Adipocyte (in vitro differentiated cells): ENCODE data around the gene RPL29.

ENCODE experiments used
- DNase-seq: peaks from one replicate; pipeline ENCODE4 v3.0.0-alpha.2; 2015; ENCODE audit warnings: low read depth
- H3K27me3 ChIP-seq: replicated peaks from 2 replicates; pipeline ENCODE4 v1.7.0; 2013; ENCODE audit warnings: mild to moderate bottlenecking, low read length, moderate library complexity; ENCODE audit not compliant: control insufficient read depth, insufficient read depth
- H3K36me3 ChIP-seq: 2 replicates; pipeline ENCODE4 v1.7.0; 2013; ENCODE audit warnings: low read length, mild to moderate bottlenecking, moderate library complexity; ENCODE audit not compliant: control insufficient read depth, insufficient read depth, severe bottlenecking
- H3K4me1 ChIP-seq: 2 replicates; pipeline ENCODE4 v1.7.0; 2013; ENCODE audit warnings: mild to moderate bottlenecking, low read length, moderate library complexity; ENCODE audit not compliant: control insufficient read depth, insufficient read depth
- H3K4me3 ChIP-seq: 2 replicates; pipeline ENCODE4 v1.7.0; 2013; ENCODE audit warnings: mild to moderate bottlenecking, low read length, moderate library complexity
- H3K9ac ChIP-seq: 2 replicates; pipeline ENCODE4 v1.7.0; 2013; ENCODE audit warnings: mild to moderate bottlenecking, low read length, moderate library complexity
- H3K9me3 ChIP-seq: 2 replicates; pipeline ENCODE4 v1.7.0; 2013; ENCODE audit warnings: mild to moderate bottlenecking, low read length, moderate library complexity; ENCODE audit not compliant: control insufficient read depth

Gene RPL29

DNA sequence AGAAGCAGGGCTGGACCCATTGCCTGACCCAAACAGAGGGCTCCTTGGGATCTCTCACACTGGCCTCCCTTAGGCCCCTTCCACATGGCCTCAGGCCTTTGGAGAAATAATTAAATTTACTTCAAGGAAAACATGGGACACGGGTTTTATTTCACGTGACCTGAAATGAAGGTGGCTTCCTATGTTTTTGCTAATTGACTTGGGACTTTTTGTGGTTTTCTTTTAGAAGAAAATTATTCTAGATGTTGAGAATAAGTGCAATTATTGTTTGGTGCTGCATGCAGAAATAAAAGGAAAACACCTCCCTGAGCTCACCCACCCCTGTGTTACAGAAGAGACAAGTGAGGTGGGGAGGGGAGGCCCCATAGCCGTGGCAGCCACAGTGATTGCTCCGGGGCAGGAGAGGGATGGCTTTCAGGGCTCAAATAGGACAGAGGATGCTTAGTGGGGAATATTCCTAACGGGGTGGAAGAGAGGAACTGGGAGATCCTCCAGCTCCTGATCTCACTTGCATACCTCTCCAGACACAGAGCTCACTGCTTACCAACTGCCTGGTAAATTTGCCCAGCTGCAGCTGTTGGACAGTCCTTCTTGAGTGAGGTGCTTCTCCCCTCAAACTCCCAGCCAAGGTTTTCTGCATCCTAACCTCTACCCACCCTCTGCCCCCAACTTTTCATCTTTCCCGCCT, 29.2 kb upstream of the RPL29 start:
- Histone ChIP-seq H3K4me3 (no peak overlapping the region), H3K9me3 (no peaks in the 10 kb centered on the region), H3K4me1 (peaks cover 11% of the 10 kb centered on the region), H3K36me3 (no peaks in the 10 kb centered on the region), H3K27me3 (no peaks in the 10 kb centered on the region), H3K9ac (no peak overlapping the region)
- no peak for DNase-seq

DNA sequence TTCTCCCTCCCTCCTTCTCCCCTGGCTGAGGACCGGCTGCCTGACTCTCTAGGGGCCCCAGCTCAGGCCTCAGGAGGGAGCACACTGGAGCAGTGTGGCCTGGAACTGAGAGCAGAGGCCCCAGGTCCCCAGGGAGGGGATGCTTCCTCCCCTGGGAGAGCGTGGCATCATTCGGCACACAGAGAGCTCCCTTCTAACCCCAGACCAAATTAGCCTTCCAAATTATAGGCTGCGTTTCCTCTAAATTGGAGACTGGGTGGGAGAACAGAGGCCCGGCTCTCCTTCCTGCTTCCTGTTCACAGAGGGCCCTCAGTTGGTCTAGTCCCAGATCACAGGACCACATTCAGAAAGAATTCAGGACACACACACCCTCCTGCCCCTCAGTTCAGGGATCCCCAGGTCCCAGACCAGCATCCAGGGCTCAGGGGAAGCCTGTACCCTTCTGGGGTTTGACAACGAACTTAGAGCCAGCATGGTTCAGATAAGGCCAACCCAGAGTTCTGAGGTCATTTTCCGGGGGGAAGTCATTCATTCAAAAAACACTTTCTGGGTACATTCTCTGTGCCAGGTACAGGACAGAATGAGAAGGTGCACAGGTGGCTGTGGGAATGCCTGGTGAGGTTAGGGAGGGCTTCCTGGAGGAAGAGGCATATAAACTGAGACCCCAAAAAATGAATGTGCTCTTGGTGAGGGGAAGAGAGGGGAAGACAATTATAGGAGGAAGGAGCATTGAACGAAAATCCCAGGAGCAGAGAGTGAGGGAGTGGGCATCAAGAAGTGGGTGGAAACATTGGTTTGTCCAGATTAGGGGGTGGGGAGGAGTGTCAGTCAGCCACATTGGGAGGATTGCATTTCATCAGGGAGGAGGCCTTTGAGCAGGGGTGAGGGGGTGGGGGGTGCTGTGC, 28.4 kb upstream of the RPL29 start:
- no peak for DNase-seq
- Histone ChIP-seq H3K4me1 (peaks cover 11% of the 10 kb centered on the region), H3K9me3 (no peaks in the 10 kb centered on the region), H3K36me3 (no peaks in the 10 kb centered on the region), H3K9ac (no peak overlapping the region), H3K4me3 (no peak overlapping the region), H3K27me3 (no peaks in the 10 kb centered on the region)

DNA sequence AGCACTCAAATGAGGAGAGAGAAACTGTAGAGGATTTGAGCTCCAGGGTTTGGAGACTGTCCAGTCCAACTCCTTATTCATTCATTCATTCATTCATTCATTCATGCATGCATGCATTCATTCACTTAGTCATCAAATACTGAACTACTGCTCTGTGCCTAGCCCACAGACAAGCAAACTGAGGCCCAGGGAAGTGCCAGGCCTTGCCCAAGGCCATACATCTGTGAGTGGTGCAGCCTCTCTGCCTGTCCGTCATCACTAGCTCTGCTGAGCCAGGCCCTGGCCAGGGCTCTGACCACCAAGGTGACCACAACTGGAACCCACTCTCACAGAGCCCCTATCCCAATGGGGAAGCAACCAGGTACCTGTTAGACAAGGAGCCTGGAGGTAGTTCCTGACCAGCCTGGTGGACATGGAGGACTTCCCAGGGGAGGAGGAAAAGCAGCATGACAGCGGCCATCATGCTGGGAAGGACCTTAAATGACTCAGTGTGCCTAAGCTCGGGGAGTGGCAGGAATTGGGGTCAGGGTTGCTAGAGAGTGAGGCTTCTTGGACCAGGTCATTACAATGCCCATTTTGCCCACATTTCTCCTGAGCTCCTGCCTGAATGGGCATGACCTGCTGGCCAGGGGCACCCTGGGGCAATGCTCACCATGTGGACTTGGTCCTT, 27.5 kb upstream of the RPL29 start:
- H3K9me3 ChIP-seq, result no peaks in the 10 kb centered on the region
- H3K9ac ChIP-seq, result no peak overlapping the region
- peaks cover 11% of the 10 kb centered on the region for H3K4me1 ChIP-seq
- no peak overlapping the region for H3K4me3 ChIP-seq
- H3K36me3 ChIP-seq, result no peaks in the 10 kb centered on the region
- DNase-seq, result no peak
- no peaks in the 10 kb centered on the region for H3K27me3 ChIP-seq

GRCh38 chr3:52022323-52023100, 26.8 kb upstream of the RPL29 start:
- Histone ChIP-seq H3K4me3 (no peak overlapping the region), H3K9ac (no peak overlapping the region), H3K36me3 (no peaks in the 10 kb centered on the region), H3K27me3 (no peaks in the 10 kb centered on the region), H3K9me3 (no peaks in the 10 kb centered on the region), H3K4me1 (peaks cover 11% of the 10 kb centered on the region)
- no peak for DNase-seq

- H3K27me3 ChIP-seq, result no peaks in the 10 kb centered on the region
- H3K9me3 ChIP-seq, result no peaks in the 10 kb centered on the region
- no peaks in the 10 kb centered on the region for H3K36me3 ChIP-seq
- H3K4me1 ChIP-seq, result peaks cover 11% of the 10 kb centered on the region
- no peak overlapping the region for H3K9ac ChIP-seq
- H3K4me3 ChIP-seq, result no peak overlapping the region
- no peak for DNase-seq
These were observed 26.0 kb upstream of the RPL29 start for GRCh38 chr3:52021489-52022268.

- no peak for DNase-seq
- Histone ChIP-seq H3K9ac (no peak overlapping the region), H3K27me3 (no peaks in the 10 kb centered on the region), H3K4me1 (peaks cover 11% of the 10 kb centered on the region), H3K36me3 (no peaks in the 10 kb centered on the region), H3K4me3 (no peak overlapping the region), H3K9me3 (no peaks in the 10 kb centered on the region)
These were observed 25.1 kb upstream of the RPL29 start for GRCh38 chr3:52020796-52021195.

DNA sequence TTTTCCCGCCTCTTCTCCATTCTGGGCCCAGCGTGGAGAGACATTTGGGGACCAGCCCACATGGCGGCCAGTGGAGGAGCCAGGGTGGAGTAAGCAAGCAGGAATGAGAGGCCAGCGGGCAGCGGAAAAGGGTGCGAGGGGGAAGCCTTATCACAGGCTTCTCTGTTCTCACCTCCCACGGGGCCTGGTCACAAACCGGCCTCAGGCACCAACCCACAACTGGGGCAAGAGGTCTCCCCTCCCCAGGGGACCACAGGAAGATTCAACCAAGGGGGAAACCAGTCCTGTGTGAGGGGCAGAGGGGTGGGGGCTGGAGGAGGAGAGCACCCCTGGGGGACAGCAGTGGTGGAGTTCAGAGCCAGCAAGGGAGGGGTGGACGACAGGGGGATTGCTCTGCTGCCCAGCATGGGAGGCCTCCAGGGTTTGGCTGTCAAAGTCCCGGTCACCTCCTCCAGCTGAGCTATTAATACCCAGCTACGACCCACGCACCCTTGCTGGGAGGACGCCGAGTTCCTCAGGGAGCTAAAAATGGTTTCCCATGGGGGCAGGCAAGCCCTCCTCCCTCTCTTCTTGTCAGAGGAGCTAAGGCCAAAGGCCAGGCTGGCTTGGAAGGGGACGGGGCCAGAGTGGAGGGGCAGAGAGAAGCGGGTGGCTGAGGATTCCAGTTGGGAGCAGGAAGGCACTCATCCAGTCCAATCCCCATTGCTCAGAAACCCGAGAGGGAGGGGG, 23.8 kb upstream of the RPL29 start:
- Histone ChIP-seq H3K9ac (no peak overlapping the region), H3K9me3 (no peaks in the 10 kb centered on the region), H3K27me3 (no peaks in the 10 kb centered on the region), H3K36me3 (no peaks in the 10 kb centered on the region), H3K4me1 (peaks cover 11% of the 10 kb centered on the region), H3K4me3 (no peak overlapping the region)
- no peak for DNase-seq

DNA sequence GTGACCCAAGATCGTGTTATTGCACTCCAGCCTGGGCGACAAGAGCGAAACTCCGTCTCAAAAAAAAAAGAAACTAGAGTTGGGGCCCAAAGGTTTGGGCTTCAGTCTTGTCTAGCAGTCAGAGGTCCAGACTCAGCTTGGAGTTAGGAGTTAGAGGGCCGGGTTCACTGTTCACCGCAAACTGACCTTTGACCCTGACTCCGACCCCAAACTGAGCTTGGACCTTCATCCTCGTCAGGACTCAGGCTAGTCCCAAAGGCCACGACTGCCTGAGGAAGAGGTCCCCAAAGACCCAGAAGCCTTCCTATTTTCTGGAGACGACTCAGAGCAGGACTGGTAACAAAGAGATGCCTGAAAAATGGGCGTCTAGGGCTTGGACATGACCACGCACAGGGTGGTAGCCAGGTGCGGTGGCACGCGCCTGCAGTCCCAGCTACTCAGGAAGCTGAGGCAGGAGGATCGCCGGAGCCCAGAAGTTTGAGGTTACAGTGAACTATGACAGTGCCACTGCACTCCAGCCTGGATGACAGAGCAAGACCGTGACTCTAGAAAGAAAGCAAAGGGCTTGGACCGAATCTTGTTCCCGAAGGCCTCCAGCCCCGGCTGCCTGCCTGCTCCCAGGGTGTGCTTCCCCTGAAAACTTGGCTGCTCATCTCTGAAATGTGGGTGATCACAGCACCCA, 22.8 kb upstream of the RPL29 start:
- Histone ChIP-seq H3K9me3 (no peaks in the 10 kb centered on the region), H3K9ac (no peak overlapping the region), H3K4me1 (peaks cover 11% of the 10 kb centered on the region), H3K36me3 (no peaks in the 10 kb centered on the region), H3K27me3 (no peaks in the 10 kb centered on the region), H3K4me3 (no peak overlapping the region)
- DNase-seq, result no peak

- Histone ChIP-seq H3K9ac (no peak overlapping the region), H3K4me1 (peaks cover 5% of the 10 kb centered on the region), H3K9me3 (no peaks in the 10 kb centered on the region), H3K27me3 (no peaks in the 10 kb centered on the region), H3K36me3 (no peaks in the 10 kb centered on the region), H3K4me3 (no peak overlapping the region)
- DNase-seq, result no peak
These were observed 21.9 kb upstream of the RPL29 start for GRCh38 chr3:52017586-52017985.
